GM23248 (cell line): ENCODE measurements around the gene ABCA12. TPM values are rescaled to one million over a fixed set of nuclear protein-coding genes. Genes with fewer than 3 reads are reported as not detected.
A peak's percentile ranks its signal among the peaks of the same experiment; 100 is the strongest.

Experiments
- DNase-seq: peaks from one replicate; pipeline ENCODE4 v3.0.0-alpha.2; 2015
- H2AFZ ChIP-seq: fragments of 200-600 bp; sonication (generic); 2 replicates; pipeline ENCODE4 v1.6.1; 2016; ENCODE audit warnings: antibody characterized with exemption
- H3F3A ChIP-seq: fragments of 200-600 bp; sonication (generic); 2 replicates; pipeline ENCODE4 v1.6.1; 2016; ENCODE audit warnings: mild to moderate bottlenecking, antibody characterized with exemption, mixed run types; ENCODE audit not compliant: insufficient read depth
- H3K27ac ChIP-seq: fragments of 200-600 bp; sonication (generic); 2 replicates; pipeline ENCODE4 v1.5.1; 2016; ENCODE audit warnings: mild to moderate bottlenecking
- H3K27me3 ChIP-seq: fragments of 200-600 bp; sonication (generic); replicated peaks from 2 replicates; pipeline ENCODE4 v1.6.1; 2016; ENCODE audit warnings: mild to moderate bottlenecking; ENCODE audit not compliant: insufficient read depth
- H3K36me3 ChIP-seq: fragments of 200-600 bp; sonication (generic); 2 replicates; pipeline ENCODE4 v1.6.1; 2016; ENCODE audit warnings: low read depth, mild to moderate bottlenecking
- H3K4me1 ChIP-seq: fragments of 200-600 bp; sonication (generic); 2 replicates; pipeline ENCODE4 v1.6.1; 2016; ENCODE audit warnings: mild to moderate bottlenecking; ENCODE audit not compliant: insufficient read depth
- H3K4me2 ChIP-seq: fragments of 200-600 bp; sonication (generic); one replicate; pipeline ENCODE4 v1.6.1; 2016; ENCODE audit warnings: mild to moderate bottlenecking; ENCODE audit not compliant: unreplicated experiment
- H3K4me3 ChIP-seq: fragments of 200-600 bp; sonication (generic); 2 replicates; pipeline ENCODE4 v1.5.1; 2016; ENCODE audit warnings: mild to moderate bottlenecking
- H3K79me2 ChIP-seq: fragments of 200-600 bp; sonication (generic); 2 replicates; pipeline ENCODE4 v1.6.1; 2016; ENCODE audit warnings: mild to moderate bottlenecking; ENCODE audit not compliant: insufficient read depth
- H3K9ac ChIP-seq: fragments of 200-600 bp; sonication (generic); 2 replicates; pipeline ENCODE4 v1.6.1; 2016; ENCODE audit warnings: mild to moderate bottlenecking
- H3K9me2 ChIP-seq: fragments of 200-600 bp; sonication (generic); 2 replicates; pipeline ENCODE4 v1.6.1; 2016; ENCODE audit warnings: mixed run types, mild to moderate bottlenecking, moderate library complexity; ENCODE audit not compliant: insufficient read depth
- H3K9me3 ChIP-seq: fragments of 200-600 bp; sonication (generic); one replicate; pipeline ENCODE4 v1.6.1; 2017; ENCODE audit warnings: low read depth
- H4K20me1 ChIP-seq: fragments of 200-600 bp; sonication (generic); 2 replicates; pipeline ENCODE4 v1.6.0; 2016; ENCODE audit not compliant: insufficient read depth
- EZH2 ChIP-seq: fragments of 200-600 bp; sonication (generic); IDR thresholded peaks from 2 replicates; pipeline ENCODE4 v1.6.1; 2018; ENCODE audit warnings: antibody characterized with exemption, mild to moderate bottlenecking; ENCODE audit not compliant: insufficient read depth, poor library complexity, severe bottlenecking
- EZH2phosphoT487 ChIP-seq: fragments of 200-600 bp; sonication (generic); IDR thresholded peaks from 2 replicates; pipeline ENCODE4 v1.6.1; 2018; ENCODE audit warnings: antibody characterized with exemption, moderate library complexity, mild to moderate bottlenecking, low read depth; ENCODE audit not compliant: insufficient read depth
- WGBS, 2 experiments: methylation state at CpG; one replicate each; pipeline ENCODE4 v1.1.6; 2015 to 2017; ENCODE audit warnings: low lambda C conversion rate in 2 of 2, low coverage in 1 of 2; ENCODE audit errors: missing lambda C conversion rate in 2 of 2; 5-methylcytosine and 5-hydroxymethylcytosine counted together
- in situ Hi-C: fragments of 300-500 bp; cut with MboI; formaldehyde crosslinking; loops from 2 replicates; pipeline ENCODE4 v1.15.0; 2020
- polyA plus RNA-seq: library from polyadenylated mRNA; unstranded; fragments of >200 nt; fragmentation: Nextera tagmentation; extraction: Ambion mirVana; gene quantifications from 2 replicates; pipeline ENCODE4 v1.2.1, GENCODE V29; 2016
- total RNA-seq: library from RNA; depleted of rRNA; stranded (reverse); fragments of >200 nt; shearing (Covaris generic); gene quantifications from 2 replicates; pipeline ENCODE4 v1.2.3, GENCODE V29; 2014

The ABCA12 gene
- total and polyA plus RNA-seq, 2 experiments from 2014 or later, result not detected

DNA sequence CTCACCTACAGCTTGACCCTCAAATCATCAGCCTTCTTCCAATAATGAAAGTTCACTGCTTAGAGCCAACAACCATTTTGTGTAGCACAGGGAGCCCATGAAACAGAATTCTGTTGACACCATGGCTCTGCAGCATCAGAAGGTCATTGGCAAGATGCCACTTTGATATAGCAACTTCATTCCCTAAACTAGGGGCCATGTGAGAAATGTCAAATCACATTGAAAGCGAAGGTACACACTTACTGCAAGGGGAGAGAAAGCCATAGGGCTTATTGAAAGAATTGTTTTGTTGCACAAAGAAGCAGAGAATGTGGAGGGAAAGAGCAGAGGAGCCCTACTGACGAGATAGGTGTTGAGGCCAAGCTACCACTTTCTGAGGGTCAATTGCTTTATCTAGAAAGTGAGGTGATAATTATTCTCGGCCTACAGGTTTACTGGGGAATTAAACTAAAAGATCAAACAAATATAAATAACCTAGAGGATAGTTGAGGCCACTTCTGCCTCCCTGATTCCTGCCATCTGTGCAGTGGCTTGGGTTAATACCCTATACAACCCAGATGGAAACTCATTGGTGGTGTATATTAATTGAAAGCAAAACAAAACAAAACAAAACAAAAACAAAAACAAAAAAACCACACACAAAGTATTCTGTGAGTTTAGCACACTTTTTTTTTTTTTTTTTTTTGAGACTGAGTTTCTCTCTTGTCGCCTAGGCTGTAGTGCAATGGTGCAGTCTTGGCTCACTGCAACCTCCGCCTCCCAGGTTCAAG lies 5.9 kb upstream of the ABCA12 start:
- Histone ChIP-seq H3K4me1 (peaks cover 10% of the 10 kb centered on the region; the same call in 1 of the 2 replicates), H3K79me2 (no peaks in the 10 kb centered on the region), H3K9me2 (no peaks in the 10 kb centered on the region), H3K4me3 (no peak overlapping the region), H3K4me2 (no peak overlapping the region), H4K20me1 (no peaks in the 10 kb centered on the region), H2AFZ (no peak overlapping the region), H3F3A (no peaks in the 10 kb centered on the region), H3K27ac (no peak overlapping the region), H3K9me3 (no peaks in the 10 kb centered on the region), H3K9ac (no peak overlapping the region), H3K27me3 (no peaks in the 10 kb centered on the region), H3K36me3 (no peaks in the 10 kb centered on the region)
- in situ Hi-C loops, result no loop called here
- TF ChIP-seq EZH2, result no peak
- TF ChIP-seq EZH2phosphoT487, result no peak
- DNase-seq, result no peak
- WGBS, 2 experiments, result 45 to 58% methylated on average over 5 of the region's 5 CpGs

GRCh38 chr2:215143458-215143857 lies 5.0 kb upstream of the ABCA12 start:
- Histone ChIP-seq H3K9me3 (no peaks in the 10 kb centered on the region), H3K36me3 (no peaks in the 10 kb centered on the region), H3K27ac (no peak overlapping the region), H3K4me1 (peaks cover 10% of the 10 kb centered on the region; the same call in 1 of the 2 replicates), H3K79me2 (no peaks in the 10 kb centered on the region), H3K4me3 (no peak overlapping the region), H3K9ac (no peak overlapping the region), H3K9me2 (no peaks in the 10 kb centered on the region), H3F3A (no peaks in the 10 kb centered on the region), H2AFZ (no peak overlapping the region), H3K4me2 (no peak overlapping the region), H3K27me3 (no peaks in the 10 kb centered on the region), H4K20me1 (no peaks in the 10 kb centered on the region)
- no peak for TF ChIP-seq EZH2
- no peak for TF ChIP-seq EZH2phosphoT487
- in situ Hi-C loops, result no loop called here
- no peak for DNase-seq

DNA sequence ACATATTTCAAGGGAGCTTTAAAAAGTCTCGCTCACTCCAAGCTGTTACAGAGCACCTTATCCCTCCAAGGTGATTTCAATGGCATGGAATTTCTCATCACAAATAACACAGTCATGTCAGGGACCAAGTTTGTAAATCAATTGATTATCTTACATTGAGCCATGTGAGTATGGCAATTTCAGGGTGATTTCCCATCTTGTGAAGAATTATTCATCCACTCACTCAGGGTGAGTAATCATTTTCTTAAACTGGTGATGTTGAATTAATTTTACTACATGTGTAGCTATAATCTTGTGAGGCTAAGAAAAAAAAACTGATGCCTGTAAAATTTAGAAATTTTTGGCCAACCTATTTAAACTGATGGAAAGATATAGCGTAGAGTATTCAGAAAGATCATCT lies 3.3 kb upstream of the ABCA12 start:
- H3K4me1 ChIP-seq, result peaks cover 26% of the 10 kb centered on the region
- 64 to 77% methylated on average over 2 of the region's 2 CpGs for WGBS, 2 experiments

DNA sequence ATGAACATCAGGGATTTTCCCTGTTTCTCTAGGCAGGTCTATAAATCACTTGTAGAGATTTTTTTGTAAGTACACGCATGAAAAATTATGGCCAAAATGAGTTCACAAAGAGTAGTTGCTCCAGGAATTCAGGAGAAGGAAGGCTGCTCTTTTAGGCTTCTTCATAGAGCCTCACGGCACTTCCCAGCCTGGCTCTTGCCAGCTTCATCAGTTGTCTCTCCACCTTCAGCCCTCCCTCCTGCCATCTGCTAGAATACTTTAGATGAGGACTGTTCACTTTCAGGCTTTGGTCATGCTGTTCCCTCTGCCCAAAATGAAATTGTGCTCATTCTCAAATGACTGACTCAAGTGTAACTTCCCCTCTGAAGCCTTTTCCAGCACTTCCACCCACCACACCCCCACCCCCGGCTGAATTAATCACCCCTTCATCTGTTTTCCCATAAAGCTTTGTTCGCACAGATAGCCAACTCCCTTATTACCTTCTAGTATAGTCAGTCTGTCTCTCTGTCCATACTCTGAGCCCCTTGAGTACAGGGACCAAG lies 1.8 kb upstream of the ABCA12 start:
- in situ Hi-C loops, result no loop called here
- Histone ChIP-seq H4K20me1 (no peaks in the 10 kb centered on the region), H3K36me3 (no peaks in the 10 kb centered on the region), H3K27ac (no peak overlapping the region), H3K4me1 (peaks cover 28% of the 10 kb centered on the region), H3K27me3 (no peaks in the 10 kb centered on the region), H3F3A (peaks cover 9% of the 10 kb centered on the region), H3K4me2 (no peak overlapping the region), H3K4me3 (no peak overlapping the region), H3K79me2 (no peaks in the 10 kb centered on the region), H3K9me2 (no peaks in the 10 kb centered on the region), H2AFZ (peak overlapping the region; percentile 34), H3K9ac (no peak overlapping the region), H3K9me3 (no peaks in the 10 kb centered on the region)
- 43 to 63% methylated on average over 3 to 4 of the region's 4 CpGs for WGBS, 2 experiments
- no peak for TF ChIP-seq EZH2phosphoT487
- no peak for TF ChIP-seq EZH2
- DNase-seq, result peak; percentile 28

More for the DNA sequence above, 3.3 kb upstream of the ABCA12 start:
- H3K27me3 ChIP-seq, result no peaks in the 10 kb centered on the region
- no peak overlapping the region for H2AFZ ChIP-seq
- in situ Hi-C loops, result no loop called here
- H3F3A ChIP-seq, result peaks cover 9% of the 10 kb centered on the region
- no peaks in the 10 kb centered on the region for H3K79me2 ChIP-seq
- H3K4me3 ChIP-seq, result no peak overlapping the region
- peak; percentile 17 for DNase-seq
- no peaks in the 10 kb centered on the region for H3K9me3 ChIP-seq
- no peak for TF ChIP-seq EZH2
- TF ChIP-seq EZH2phosphoT487, result no peak
- no peaks in the 10 kb centered on the region for H3K9me2 ChIP-seq
- H3K36me3 ChIP-seq, result no peaks in the 10 kb centered on the region
- H4K20me1 ChIP-seq, result no peaks in the 10 kb centered on the region
- no peak overlapping the region for H3K4me2 ChIP-seq
- no peak overlapping the region for H3K27ac ChIP-seq
- no peak overlapping the region for H3K9ac ChIP-seq
